ENCODE measurements around the gene GALNT17.

DNA sequence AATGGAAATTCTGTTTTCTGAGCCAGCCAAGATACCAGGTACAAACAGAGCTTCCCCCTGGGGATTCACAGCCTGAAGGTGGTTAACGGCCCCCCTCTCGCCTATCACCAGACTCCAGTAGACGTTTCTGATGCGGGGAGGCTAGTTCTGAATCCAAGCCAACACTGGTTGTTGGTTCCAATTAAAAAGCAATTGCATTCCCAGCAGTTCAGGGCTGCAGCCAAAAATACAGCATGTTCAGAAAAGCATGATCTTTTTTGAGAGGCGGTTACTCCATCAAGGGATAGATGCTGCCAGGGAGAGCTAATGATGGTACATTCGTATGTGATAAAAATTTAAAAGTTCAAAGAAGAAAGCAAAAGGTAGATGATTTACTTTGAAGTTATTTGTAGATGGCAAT is 481.0 kb downstream of the GALNT17 start:
- TF ChIP-seq CTCF (IDR thresholded peaks at IDR 0.05; ENCODE audit: poor library complexity, severe bottlenecking) (no peak), TAF1 (IDR thresholded peaks at IDR 0.05; ENCODE audit: low read depth) (no peak), REST (IDR thresholded peaks at IDR 0.05; ENCODE audit: borderline replicate concordance) (no peak), EP300 (conservative IDR thresholded peaks at IDR 0.05; ENCODE audit: poor library complexity, severe bottlenecking) (no peak), POLR2AphosphoS5 (IDR thresholded peaks at IDR 0.05) (no peak), MXI1 (conservative IDR thresholded peaks at IDR 0.05; ENCODE audit: poor library complexity, severe bottlenecking) (no peak), EZH2 (IDR thresholded peaks at IDR 0.05; ENCODE audit: borderline replicate concordance, insufficient read depth, low read length, poor library complexity, severe bottlenecking) (no peak), RAD21 (conservative IDR thresholded peaks at IDR 0.05) (no peak)

Measured in neural cell (in vitro differentiated cells).